NCI-H146 treated with DMSO at 0.1 percent for 48 hours (cell line): ENCODE data around the gene RTEL1.
"Not testable (repeated sequence)": the region's sequence is repeated elsewhere in the genome, so short reads cannot be mapped to it uniquely, and the experiment has no call there.

Source experiments
- DNase-seq: peaks from one replicate; lab custom pipeline; 2025; ENCODE audit not compliant: unreplicated experiment; lab: John Stamatoyannopoulos, UW

The RTEL1 gene

GRCh38 chr20:63708301-63709148 is 50.4 kb downstream of the RTEL1 start:
- no peak for DNase-seq

- DNase-seq = no peak
These were observed 51.0 kb downstream of the RTEL1 start for GRCh38 chr20:63709149-63709527.

- no peak for DNase-seq
These were observed 53.1 kb downstream of the RTEL1 start for GRCh38 chr20:63711085-63711645.

GRCh38 chr20:63712191-63712590 is 54.1 kb downstream of the RTEL1 start:
- DNase-seq = no peak

GRCh38 chr20:63714858-63715257 is 56.7 kb downstream of the RTEL1 start:
- no peak for DNase-seq

- no peak for DNase-seq
These were observed 60.9 kb downstream of the RTEL1 start for GRCh38 chr20:63718996-63719395.

- DNase-seq = not testable (repeated sequence)
These were observed 65.0 kb downstream of the RTEL1 start for GRCh38 chr20:63722967-63723622.

- not testable (repeated sequence) for DNase-seq
These were observed 72.1 kb downstream of the RTEL1 start for GRCh38 chr20:63730189-63730733.

GRCh38 chr20:63731410-63731809 is 73.3 kb downstream of the RTEL1 start:
- DNase-seq = no peak

GRCh38 chr20:63732118-63733095 is 74.3 kb downstream of the RTEL1 start:
- no peak for DNase-seq

- DNase-seq = no peak
These were observed 75.0 kb downstream of the RTEL1 start for GRCh38 chr20:63733117-63733516.

- no peak for DNase-seq
These were observed 75.5 kb downstream of the RTEL1 start for GRCh38 chr20:63733579-63734081.

- no peak for DNase-seq
These were observed 76.2 kb downstream of the RTEL1 start for GRCh38 chr20:63734111-63734945.

- no peak for DNase-seq
These were observed 77.1 kb downstream of the RTEL1 start for GRCh38 chr20:63734946-63735858.

GRCh38 chr20:63735859-63736718 is 78.0 kb downstream of the RTEL1 start, which contains the start of gene LIME1:
Gene LIME1, plus strand, starts transcription at chr20:63736664. Its CDS starts 886 bp downstream, at chr20:63737550.
- no peak for DNase-seq

- DNase-seq = no peak
These were observed 79.0 kb downstream of the RTEL1 start for GRCh38 chr20:63736893-63737694.

GRCh38 chr20:63737695-63737944 is 79.5 kb downstream of the RTEL1 start:
- DNase-seq = no peak
